ENCODE measurements around the gene PIP4K2A. TPM values are rescaled to one million over a fixed set of nuclear protein-coding genes. Genes with fewer than 3 reads are reported as not detected.
"Not testable (repeated sequence)": the region's sequence is repeated elsewhere in the genome, so short reads cannot be mapped to it uniquely, and the experiment has no call there.

Gene PIP4K2A
- total RNA-seq, 6 experiments from 2014 or later, result 50.1 to 67.9 (median 58.9) TPM

- peaks cover 40% of the 10 kb centered on the region for H3K36me3 Mint-ChIP-seq (ENCODE audit: low read depth)
- H3K4me1 Mint-ChIP-seq (ENCODE audit: low read depth), result peaks cover 16% of the 10 kb centered on the region
- peaks cover 2% of the 10 kb centered on the region for H3K27me3 Mint-ChIP-seq (ENCODE audit: insufficient read depth)
- TF ChIP-seq, protein P1, sequence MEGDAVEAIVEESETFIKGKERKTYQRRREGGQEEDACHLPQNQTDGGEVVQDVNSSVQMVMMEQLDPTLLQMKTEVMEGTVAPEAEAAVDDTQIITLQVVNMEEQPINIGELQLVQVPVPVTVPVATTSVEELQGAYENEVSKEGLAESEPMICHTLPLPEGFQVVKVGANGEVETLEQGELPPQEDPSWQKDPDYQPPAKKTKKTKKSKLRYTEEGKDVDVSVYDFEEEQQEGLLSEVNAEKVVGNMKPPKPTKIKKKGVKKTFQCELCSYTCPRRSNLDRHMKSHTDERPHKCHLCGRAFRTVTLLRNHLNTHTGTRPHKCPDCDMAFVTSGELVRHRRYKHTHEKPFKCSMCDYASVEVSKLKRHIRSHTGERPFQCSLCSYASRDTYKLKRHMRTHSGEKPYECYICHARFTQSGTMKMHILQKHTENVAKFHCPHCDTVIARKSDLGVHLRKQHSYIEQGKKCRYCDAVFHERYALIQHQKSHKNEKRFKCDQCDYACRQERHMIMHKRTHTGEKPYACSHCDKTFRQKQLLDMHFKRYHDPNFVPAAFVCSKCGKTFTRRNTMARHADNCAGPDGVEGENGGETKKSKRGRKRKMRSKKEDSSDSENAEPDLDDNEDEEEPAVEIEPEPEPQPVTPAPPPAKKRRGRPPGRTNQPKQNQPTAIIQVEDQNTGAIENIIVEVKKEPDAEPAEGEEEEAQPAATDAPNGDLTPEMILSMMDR (IDR thresholded peaks at IDR 0.05), result no peak
- no peak for DNase-seq
- no peaks in the 10 kb centered on the region for H3K9me3 Mint-ChIP-seq
- no peak overlapping the region for H3K4me3 Mint-ChIP-seq
- no peak overlapping the region for H3K27ac Mint-ChIP-seq
Observed at GRCh38 chr10:22536620-22537019, 177.8 kb downstream of the PIP4K2A start.

DNA sequence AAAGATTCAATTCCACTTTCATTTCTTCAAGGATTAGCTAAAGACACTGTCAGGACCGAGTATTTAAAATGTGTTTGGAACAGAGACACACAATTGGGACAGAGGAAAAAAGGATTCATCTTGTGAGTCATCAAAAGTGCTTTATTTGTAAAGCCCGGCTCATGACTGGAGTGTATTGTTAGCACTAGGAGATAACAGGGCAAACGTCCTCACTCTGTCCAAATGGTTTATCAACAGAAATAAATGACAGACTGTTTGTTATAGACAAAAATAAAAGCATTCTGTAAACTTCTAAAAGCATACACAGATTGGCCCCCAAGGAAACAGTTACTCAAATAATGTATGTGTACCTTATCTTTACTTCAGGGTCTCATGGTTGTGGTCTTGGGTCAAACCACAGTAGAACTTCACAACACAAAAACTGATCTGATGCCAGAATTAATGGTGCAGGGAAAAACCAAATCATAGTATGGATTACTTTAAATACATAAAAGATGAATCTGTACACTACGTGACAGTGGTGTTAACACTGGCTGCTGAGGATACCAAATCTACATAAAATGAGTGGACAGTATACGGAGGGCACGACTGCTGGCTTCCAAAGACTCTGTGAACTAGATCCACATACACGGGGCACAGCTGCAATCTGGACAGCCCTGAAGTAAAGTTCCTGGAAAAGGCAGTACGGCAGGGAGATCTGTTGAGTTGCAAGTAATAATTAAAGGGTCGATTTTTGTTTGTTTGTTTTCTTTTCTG lies 179.4 kb downstream of the PIP4K2A start:
- no peak for DNase-seq
- TF ChIP-seq, protein P1 (IDR thresholded peaks at IDR 0.05), result no peak
- no peak overlapping the region for H3K27ac Mint-ChIP-seq
- peaks cover 37% of the 10 kb centered on the region for H3K36me3 Mint-ChIP-seq (ENCODE audit: low read depth)
- H3K4me1 Mint-ChIP-seq (ENCODE audit: low read depth), result peaks cover 18% of the 10 kb centered on the region
- H3K4me3 Mint-ChIP-seq, result no peak overlapping the region
- H3K27me3 Mint-ChIP-seq (ENCODE audit: insufficient read depth), result peaks cover 2% of the 10 kb centered on the region
- H3K9me3 Mint-ChIP-seq, result no peaks in the 10 kb centered on the region

- H3K4me1 Mint-ChIP-seq (ENCODE audit: low read depth), result peaks cover 18% of the 10 kb centered on the region
- DNase-seq, result no peak
- TF ChIP-seq, protein P1 (IDR thresholded peaks at IDR 0.05), result no peak
- peaks cover 8% of the 10 kb centered on the region for H3K27me3 Mint-ChIP-seq (ENCODE audit: insufficient read depth)
- no peaks in the 10 kb centered on the region for H3K9me3 Mint-ChIP-seq
- no peak overlapping the region for H3K4me3 Mint-ChIP-seq
- H3K36me3 Mint-ChIP-seq (ENCODE audit: low read depth), result peaks cover 15% of the 10 kb centered on the region
- H3K27ac Mint-ChIP-seq, result no peak overlapping the region
Observed at GRCh38 chr10:22531441-22531840, 182.9 kb downstream of the PIP4K2A start.

DNA sequence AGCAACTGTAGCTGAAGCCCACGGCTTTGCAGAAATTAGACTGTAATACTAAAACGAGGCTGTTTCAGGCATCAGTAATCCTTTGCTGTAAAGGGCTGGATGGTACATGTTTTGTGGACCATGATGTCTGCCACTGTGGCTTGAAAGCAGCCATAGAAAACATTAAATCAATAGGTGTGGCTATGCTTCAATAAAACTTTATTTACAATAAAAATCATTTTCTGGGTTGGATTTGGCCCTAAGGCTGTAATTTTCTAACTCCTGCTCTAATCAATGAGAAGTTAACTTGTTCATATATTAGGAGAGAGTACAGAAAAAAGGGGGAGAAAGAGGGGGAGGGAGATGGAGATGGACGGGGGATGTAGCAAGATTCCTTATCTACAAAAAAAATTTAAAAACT lies 183.4 kb downstream of the PIP4K2A start:
- peaks cover 8% of the 10 kb centered on the region for H3K27me3 Mint-ChIP-seq (ENCODE audit: insufficient read depth)
- TF ChIP-seq, protein P1 (IDR thresholded peaks at IDR 0.05), result no peak
- H3K4me3 Mint-ChIP-seq, result no peak overlapping the region
- no peak overlapping the region for H3K27ac Mint-ChIP-seq
- no peaks in the 10 kb centered on the region for H3K9me3 Mint-ChIP-seq
- H3K4me1 Mint-ChIP-seq (ENCODE audit: low read depth), result peaks cover 18% of the 10 kb centered on the region
- H3K36me3 Mint-ChIP-seq (ENCODE audit: low read depth), result peaks cover 10% of the 10 kb centered on the region
- no peak for DNase-seq

DNA sequence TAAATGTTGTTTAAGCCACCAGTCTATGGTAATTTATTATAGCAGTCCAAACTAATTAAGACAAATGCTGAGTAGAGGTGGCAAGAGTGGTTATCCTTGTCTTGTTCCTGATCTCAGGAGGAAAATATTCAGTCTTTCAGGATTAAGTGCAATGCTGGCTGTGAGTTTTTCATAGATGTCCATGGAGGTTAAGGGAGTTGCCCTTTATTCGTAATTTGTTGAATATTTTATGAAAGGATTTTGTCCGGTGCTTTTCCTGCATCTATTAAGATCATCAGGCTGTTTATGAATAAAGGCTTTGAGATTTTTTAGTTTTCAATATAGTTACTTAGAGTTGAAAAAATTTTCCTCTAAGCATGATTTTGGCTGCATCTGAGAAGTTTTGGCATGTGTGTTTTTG lies 186.9 kb downstream of the PIP4K2A start:
- H3K27ac Mint-ChIP-seq, result no peak overlapping the region
- TF ChIP-seq, protein P1 (IDR thresholded peaks at IDR 0.05), result no peak
- H3K4me3 Mint-ChIP-seq, result no peak overlapping the region
- peaks cover 10% of the 10 kb centered on the region; the same call in 1 of the 2 replicates for H3K9me3 Mint-ChIP-seq
- H3K27me3 Mint-ChIP-seq (ENCODE audit: insufficient read depth), result peaks cover 21% of the 10 kb centered on the region
- H3K4me1 Mint-ChIP-seq (ENCODE audit: low read depth), result peaks cover 6% of the 10 kb centered on the region; the same call in 1 of the 2 replicates
- H3K36me3 Mint-ChIP-seq (ENCODE audit: low read depth), result no peaks in the 10 kb centered on the region
- no peak for DNase-seq

- DNase-seq; H3K4me1 Mint-ChIP-seq (ENCODE audit: low read depth); H3K4me3 Mint-ChIP-seq; H3K36me3 Mint-ChIP-seq (ENCODE audit: low read depth); H3K27ac Mint-ChIP-seq: not testable (repeated sequence)
- H3K9me3 Mint-ChIP-seq, result peaks cover 13% of the 10 kb centered on the region; the same call in 1 of the 2 replicates
- H3K27me3 Mint-ChIP-seq (ENCODE audit: insufficient read depth), result peaks cover 18% of the 10 kb centered on the region
Observed at GRCh38 chr10:22524333-22524732, 190.0 kb downstream of the PIP4K2A start.

DNA sequence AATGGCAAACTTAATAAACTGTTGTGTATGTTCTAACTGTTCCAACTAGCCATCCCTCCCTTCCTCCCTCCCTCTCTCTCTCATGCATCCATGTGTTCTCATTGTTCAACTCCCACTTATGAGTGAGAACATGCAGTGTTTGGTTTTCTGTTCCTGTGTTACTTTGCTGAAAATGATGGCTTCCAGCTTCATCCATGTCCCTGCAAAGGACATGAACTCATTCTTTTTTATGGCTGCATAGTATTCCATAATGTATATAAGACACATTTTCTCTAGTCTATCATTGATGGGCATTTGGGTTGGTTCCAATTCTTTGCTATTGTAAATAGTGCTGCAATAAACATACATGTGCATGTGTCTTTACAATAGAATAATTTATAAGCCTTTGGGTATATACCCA lies 193.7 kb downstream of the PIP4K2A start:
- H3K4me1 Mint-ChIP-seq (ENCODE audit: low read depth); DNase-seq; H3K27ac Mint-ChIP-seq; H3K36me3 Mint-ChIP-seq (ENCODE audit: low read depth); H3K4me3 Mint-ChIP-seq: not testable (repeated sequence)
- Mint-ChIP-seq H3K27me3 (ENCODE audit: insufficient read depth) (peaks cover 13% of the 10 kb centered on the region), H3K9me3 (peaks cover 13% of the 10 kb centered on the region; the same call in 1 of the 2 replicates)
